NOMO-1 treated with dmso at 0.1 percent for 144 hours (cell line): ENCODE results near the gene ETV6.

Source experiments
- DNase-seq: peaks from one replicate; lab custom pipeline; 2025; ENCODE audit not compliant: unreplicated experiment; lab: John Stamatoyannopoulos, UW

Gene ETV6

GRCh38 chr12:11849757-11850504, 200.5 kb downstream of the ETV6 start:
- no peak for DNase-seq

DNA sequence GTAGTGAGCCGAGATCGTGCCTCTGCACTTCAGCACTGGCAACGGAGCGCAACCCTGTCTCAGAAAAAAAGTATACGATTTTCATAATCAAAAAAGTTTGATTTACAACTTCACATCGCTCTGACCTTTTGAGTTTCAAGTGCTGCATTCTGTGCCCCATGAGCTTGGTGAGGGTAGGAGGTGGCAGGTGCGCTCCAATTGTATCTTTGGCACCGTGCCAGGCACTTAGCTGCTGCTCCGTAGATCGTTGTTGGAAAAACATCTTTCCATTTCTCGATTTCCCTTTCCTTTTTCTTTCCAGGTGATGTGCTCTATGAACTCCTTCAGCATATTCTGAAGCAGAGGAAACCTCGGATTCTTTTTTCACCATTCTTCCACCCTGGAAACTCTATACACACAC, 203.7 kb downstream of the ETV6 start:
- no peak for DNase-seq

- DNase-seq: no peak
Measured at GRCh38 chr12:11854011-11854499, 204.6 kb downstream of the ETV6 start.

DNA sequence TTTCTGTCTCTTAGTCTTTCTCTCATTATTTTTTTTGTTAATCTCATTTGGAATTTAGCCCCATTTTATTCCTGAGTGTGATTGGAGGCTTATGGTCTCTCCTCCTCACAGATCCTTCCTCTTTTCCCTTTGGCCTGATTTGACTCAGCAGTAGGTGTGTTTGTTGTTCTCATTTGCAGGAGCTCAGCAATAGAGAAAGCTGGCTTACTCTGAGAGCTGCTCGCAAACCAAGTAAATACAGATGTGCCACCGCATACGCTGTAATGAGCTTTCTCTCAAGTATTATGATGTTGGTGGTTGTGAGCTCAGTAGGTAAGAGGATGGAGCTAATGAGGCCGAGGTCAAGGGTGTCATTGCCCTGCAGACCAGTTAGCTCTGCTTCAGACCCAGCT, 206.5 kb downstream of the ETV6 start:
- DNase-seq: peak; percentile 79

GRCh38 chr12:11856971-11857370, 207.5 kb downstream of the ETV6 start:
- peak; percentile 66 for DNase-seq

DNA sequence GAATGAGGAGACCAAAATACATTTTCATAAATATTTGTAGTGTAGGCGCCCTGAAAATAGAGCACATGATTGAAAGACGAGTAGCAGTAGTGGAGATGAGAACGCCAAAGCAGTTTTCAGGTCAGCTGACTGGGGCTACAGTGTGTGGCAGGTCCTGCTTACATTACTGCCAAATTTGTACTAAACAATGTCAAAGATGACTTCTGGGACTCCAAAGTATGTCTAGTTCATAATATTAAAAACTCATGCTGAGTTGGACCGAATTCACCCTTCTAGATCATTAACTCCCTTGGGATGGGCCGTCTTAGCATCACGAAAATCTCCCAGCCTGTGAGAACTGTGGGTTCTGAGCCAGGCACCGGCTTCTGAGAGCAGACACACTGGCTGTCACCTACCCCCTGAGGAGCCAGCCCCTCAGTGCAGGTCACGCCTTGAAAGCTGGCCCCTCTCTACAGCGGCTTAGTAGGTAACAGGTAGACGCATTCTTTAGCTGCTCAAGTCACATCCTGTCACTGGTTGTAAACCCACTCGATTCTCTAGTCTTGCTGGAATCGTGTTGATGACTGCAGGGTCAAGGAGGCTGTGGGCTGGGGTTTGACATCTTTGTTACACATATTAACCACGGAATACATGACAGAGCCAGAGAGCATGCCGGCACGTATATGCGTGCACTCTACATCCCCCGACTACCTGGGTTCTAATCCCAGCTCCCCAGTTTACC, 210.4 kb downstream of the ETV6 start:
- DNase-seq: no peak

DNA sequence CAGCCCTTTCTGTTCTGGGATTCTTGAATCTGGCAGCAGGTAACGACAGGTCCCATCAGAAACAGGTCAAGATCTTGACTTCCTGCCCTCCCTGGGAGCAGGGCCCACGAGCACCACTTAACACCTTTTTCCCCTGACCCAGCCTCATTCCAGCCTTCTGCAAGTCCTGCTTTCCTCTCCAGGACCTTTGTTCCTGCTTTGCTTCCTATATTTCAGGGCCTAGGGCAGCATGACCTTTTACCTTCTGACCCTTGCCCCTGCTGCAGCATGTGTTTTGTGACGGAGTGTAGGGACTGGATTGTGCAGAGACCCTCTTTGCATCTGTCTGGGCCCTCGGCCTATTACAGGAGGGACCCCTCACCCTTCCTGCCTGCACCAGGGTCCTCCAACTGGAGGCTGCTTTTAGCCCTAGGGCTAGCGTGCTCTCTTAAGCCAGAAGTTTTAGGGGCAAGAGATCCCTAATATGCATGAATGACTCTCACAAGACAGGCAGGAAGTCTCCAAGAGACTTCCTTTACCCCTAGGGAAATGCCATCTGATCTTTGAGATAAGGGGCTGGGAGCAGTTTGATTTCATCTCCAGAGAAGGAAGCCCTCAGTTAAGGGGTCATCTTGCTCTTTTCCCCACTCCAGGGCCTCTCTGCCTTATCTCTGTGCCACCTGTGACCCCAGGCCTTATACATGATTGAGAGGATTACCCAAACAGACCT, 211.8 kb downstream of the ETV6 start:
- no peak for DNase-seq

DNA sequence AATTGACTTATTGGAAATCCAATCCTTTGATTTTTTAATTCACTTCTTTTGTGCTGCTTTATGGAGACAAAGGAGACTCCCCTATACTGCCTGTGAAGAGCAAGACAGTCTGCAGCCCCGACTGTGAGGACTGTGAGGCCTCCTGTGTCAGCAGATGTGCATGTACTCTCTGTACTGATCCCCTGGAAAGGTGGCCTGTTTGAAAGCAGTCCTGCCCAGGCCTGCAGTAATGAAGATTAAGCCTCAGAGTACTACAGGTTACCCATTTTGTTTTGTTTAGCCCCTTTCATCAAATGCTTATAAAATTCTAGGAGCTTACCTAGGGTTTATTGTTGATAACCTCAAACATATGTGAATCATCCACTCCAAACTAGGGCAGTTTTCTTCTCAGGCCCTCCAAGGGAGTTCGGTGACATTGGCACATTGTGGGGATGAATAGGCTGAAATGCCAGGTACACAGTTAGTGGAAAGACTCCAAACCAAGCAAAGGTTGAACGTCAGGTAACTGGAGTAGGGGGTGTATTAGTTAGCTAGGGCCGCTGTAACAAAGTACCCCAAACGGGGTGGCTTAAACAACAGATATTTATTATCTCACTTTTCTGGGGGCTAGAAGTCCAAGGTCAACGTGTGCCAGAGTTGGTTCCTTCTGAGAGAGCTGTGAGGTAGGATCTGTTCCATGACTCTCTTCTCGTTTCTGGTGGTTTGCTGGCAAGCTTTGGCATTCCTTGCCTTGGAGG, 212.6 kb downstream of the ETV6 start:
- DNase-seq: no peak

- no peak for DNase-seq
Measured at GRCh38 chr12:11862798-11863197, 213.3 kb downstream of the ETV6 start.

DNA sequence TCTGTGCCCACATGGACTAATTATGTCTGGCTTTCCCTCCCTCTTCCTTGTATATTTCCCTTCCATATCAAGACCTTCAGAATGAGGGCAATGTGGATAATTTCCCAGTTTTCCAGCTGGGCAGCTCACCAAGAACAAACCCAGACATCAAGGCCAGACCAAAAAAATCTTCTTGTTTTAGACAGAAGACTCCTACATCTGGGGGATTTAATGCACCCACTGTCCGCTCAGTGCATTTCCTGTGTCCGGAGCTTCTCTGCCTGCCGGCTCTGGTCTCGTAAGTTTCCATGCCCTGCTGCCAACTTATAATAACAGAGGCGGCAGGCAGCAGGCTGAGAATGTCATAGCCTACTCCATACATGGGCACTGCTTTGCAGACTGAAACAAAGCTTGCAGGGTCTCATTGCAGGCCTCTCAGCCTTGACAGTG, 214.0 kb downstream of the ETV6 start:
- DNase-seq: no peak

GRCh38 chr12:11863988-11864387, 214.5 kb downstream of the ETV6 start:
- no peak for DNase-seq

GRCh38 chr12:11865824-11866223, 216.3 kb downstream of the ETV6 start:
- no peak for DNase-seq

GRCh38 chr12:11868027-11868426, 218.6 kb downstream of the ETV6 start:
- no peak for DNase-seq

- no peak for DNase-seq
Measured at GRCh38 chr12:11869406-11869805, 219.9 kb downstream of the ETV6 start.

GRCh38 chr12:11870041-11870451, 220.6 kb downstream of the ETV6 start:
- no peak for DNase-seq

DNA sequence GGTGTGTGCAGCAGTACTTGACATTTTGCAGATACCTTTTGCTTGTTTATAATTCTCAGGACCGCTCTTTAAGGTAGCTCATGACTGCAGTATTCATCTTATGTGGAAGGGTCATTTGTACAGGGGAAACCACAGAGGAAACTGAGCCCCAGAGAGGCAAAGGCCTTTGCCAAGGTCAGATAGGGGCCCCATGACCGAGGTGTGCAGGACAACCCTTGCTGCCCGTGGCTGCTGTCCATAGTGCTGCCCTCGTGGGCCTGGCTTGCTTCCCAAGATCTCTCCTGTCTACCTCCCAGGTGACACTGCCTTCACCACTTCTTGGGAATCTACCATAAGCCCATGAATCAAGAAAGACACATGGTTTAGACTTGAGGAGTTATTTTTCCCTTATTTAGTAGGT, 222.6 kb downstream of the ETV6 start:
- no peak for DNase-seq

- DNase-seq: no peak
Measured at GRCh38 chr12:11875414-11875935, 226.0 kb downstream of the ETV6 start.

GRCh38 chr12:11876307-11876706, 226.8 kb downstream of the ETV6 start:
- DNase-seq: no peak

- DNase-seq: no peak
Measured at GRCh38 chr12:11877102-11877826, 227.8 kb downstream of the ETV6 start.
